Thyroid gland (tissue), 4 donors: Measurements from ENCODE around the gene A1CF.

ENCODE experiments used
- CTCF ChIP-seq, 6 experiments: fragments of 200-600 bp in 3 of 6; fragments of 450-650 bp in 3 of 6; sonication (generic) in 3 of 6; IDR thresholded peaks; one replicate each; pipeline ENCODE4 v1.5.1; 2016 to 2019; ENCODE audit warnings: antibody characterized with exemption in 6 of 6, mild to moderate bottlenecking in 2 of 6, inconsistent platforms in 1 of 6, moderate library complexity in 1 of 6
- POLR2A ChIP-seq, 2 donors: fragments of 450-650 bp; IDR thresholded peaks; one replicate each; pipeline ENCODE4 v1.6.1; 2017; ENCODE audit warnings: antibody characterized with exemption in 2 of 2, mild to moderate bottlenecking in 2 of 2, moderate library complexity in 1 of 2

GRCh38 chr10:50918529-50918928 is 33.1 kb upstream of the A1CF start:
- no peak for TF ChIP-seq CTCF (IDR thresholded peaks at IDR 0.05)
- no peak for TF ChIP-seq POLR2A (IDR thresholded peaks at IDR 0.05)
